RWPE1 (cell line): ENCODE results near the gene TMCO2.

Experiments
- CTCF ChIA-PET: fragments of 350-600 bp; sonication (Branson Sonifier 250); formaldehyde crosslinking; extraction: SDS; loops from one replicate; lab custom pipeline; 2021; lab: Yijun Ruan, JAX
- POLR2A ChIA-PET: fragments of 400-600 bp; formaldehyde crosslinking; extraction: SDS; loops from one replicate; lab custom pipeline; 2020; ENCODE audit warnings: antibody characterized with exemption; ENCODE audit not compliant: low non-redundant PET; lab: Yijun Ruan, JAX
- DNase-seq: peaks from one replicate; pipeline ENCODE4 v3.0.0; 2012; ENCODE audit warnings: low spot score
- H3K27ac ChIP-seq: fragments of 450-650 bp; 2 replicates; pipeline ENCODE4 v1.5.1; 2017
- CTCF ChIP-seq: fragments of 450-650 bp; conservative IDR thresholded peaks from 2 replicates; pipeline ENCODE4 v1.5.1; 2017; ENCODE audit warnings: low read depth, mild to moderate bottlenecking

Gene TMCO2

GRCh38 chr1:40241362-40241761 lies 6.4 kb upstream of the TMCO2 start:
- ChIA-PET POLR2A (no interaction called here), CTCF (interaction anchor here (0.9 to 1.5 kb wide), 2 partner anchors 44 to 97 kb away, joined by 4 to 9 read pairs; no protein-coding TSS in a partner anchor)
- no peak for TF ChIP-seq CTCF
- H3K27ac ChIP-seq: no peak overlapping the region
- DNase-seq: no peak

- DNase-seq: no peak
- no peak overlapping the region for H3K27ac ChIP-seq
- CTCF ChIA-PET: no interaction called here
- POLR2A ChIA-PET: no interaction called here
- no peak for TF ChIP-seq CTCF
Measured at GRCh38 chr1:40243351-40243750, 4.4 kb upstream of the TMCO2 start.

- TF ChIP-seq CTCF: no peak
- no peak for DNase-seq
- CTCF ChIA-PET: interaction anchor here (0.6 kb wide), 1 partner anchor 18 kb away, joined by 3 read pairs; no protein-coding TSS in a partner anchor
- POLR2A ChIA-PET: no interaction called here
- H3K27ac ChIP-seq: no peak overlapping the region
Measured at GRCh38 chr1:40244138-40244744, 3.5 kb upstream of the TMCO2 start.

GRCh38 chr1:40245686-40246085 lies 2.1 kb upstream of the TMCO2 start:
- no peak for TF ChIP-seq CTCF
- ChIA-PET CTCF (no interaction called here), POLR2A (no interaction called here)
- no peak for DNase-seq
- no peak overlapping the region for H3K27ac ChIP-seq

GRCh38 chr1:40248412-40248811 lies 675 bp downstream of the TMCO2 start:
- POLR2A ChIA-PET: no interaction called here
- CTCF ChIA-PET: no interaction called here
- TF ChIP-seq CTCF: no peak

GRCh38 chr1:40251456-40251855 lies 3.7 kb downstream of the TMCO2 start:
- no peak for TF ChIP-seq CTCF
- no peak for DNase-seq
- CTCF ChIA-PET: no interaction called here
- no peak overlapping the region for H3K27ac ChIP-seq
- POLR2A ChIA-PET: no interaction called here

More at GRCh38 chr1:40248412-40248811, 675 bp downstream of the TMCO2 start:
- DNase-seq: no peak
- H3K27ac ChIP-seq: no peak overlapping the region
